ENCODE data around the gene EML4.
"Not testable (repeated sequence)": the region's sequence is repeated elsewhere in the genome, so short reads cannot be mapped to it uniquely, and the experiment has no call there.

Gene EML4

GRCh38 chr2:42130858-42131257 is 38.3 kb upstream of the EML4 start:
- H3K9me3 ChIP-seq (ENCODE audit: control insufficient read depth, low read length); H3K4me3 ChIP-seq (ENCODE audit: low read length); H3K9ac ChIP-seq (ENCODE audit: low read length); H3K36me3 ChIP-seq (ENCODE audit: control insufficient read depth, insufficient read depth, low read length); H3K27me3 ChIP-seq (ENCODE audit: control insufficient read depth, insufficient read depth, low read length): not testable (repeated sequence)
- peaks cover 50% of the 10 kb centered on the region for H3K4me1 ChIP-seq (ENCODE audit: control insufficient read depth, insufficient read depth, low read length)

- peaks cover 48% of the 10 kb centered on the region for H3K4me1 ChIP-seq (ENCODE audit: control insufficient read depth, insufficient read depth, low read length)
- H3K4me3 ChIP-seq (ENCODE audit: low read length), result no peak overlapping the region
- no peaks in the 10 kb centered on the region for H3K36me3 ChIP-seq (ENCODE audit: control insufficient read depth, insufficient read depth, low read length)
- no peaks in the 10 kb centered on the region for H3K27me3 ChIP-seq (ENCODE audit: control insufficient read depth, insufficient read depth, low read length)
- H3K9ac ChIP-seq (ENCODE audit: low read length), result no peak overlapping the region
- no peaks in the 10 kb centered on the region for H3K9me3 ChIP-seq (ENCODE audit: control insufficient read depth, low read length)
Measured at GRCh38 chr2:42132191-42132965, 36.8 kb upstream of the EML4 start.

GRCh38 chr2:42132966-42133641 is 36.0 kb upstream of the EML4 start:
- Histone ChIP-seq H3K4me1 (ENCODE audit: control insufficient read depth, insufficient read depth, low read length) (peaks cover 43% of the 10 kb centered on the region), H3K36me3 (ENCODE audit: control insufficient read depth, insufficient read depth, low read length) (no peaks in the 10 kb centered on the region), H3K9ac (ENCODE audit: low read length) (no peak overlapping the region), H3K9me3 (ENCODE audit: control insufficient read depth, low read length) (no peaks in the 10 kb centered on the region), H3K4me3 (ENCODE audit: low read length) (no peak overlapping the region), H3K27me3 (ENCODE audit: control insufficient read depth, insufficient read depth, low read length) (no peaks in the 10 kb centered on the region)

- H3K36me3 ChIP-seq (ENCODE audit: control insufficient read depth, insufficient read depth, low read length), result no peaks in the 10 kb centered on the region
- H3K27me3 ChIP-seq (ENCODE audit: control insufficient read depth, insufficient read depth, low read length), result no peaks in the 10 kb centered on the region
- peaks cover 36% of the 10 kb centered on the region for H3K4me1 ChIP-seq (ENCODE audit: control insufficient read depth, insufficient read depth, low read length)
- H3K9me3 ChIP-seq (ENCODE audit: control insufficient read depth, low read length), result no peaks in the 10 kb centered on the region
- no peak overlapping the region for H3K9ac ChIP-seq (ENCODE audit: low read length)
- no peak overlapping the region for H3K4me3 ChIP-seq (ENCODE audit: low read length)
Measured at GRCh38 chr2:42133771-42134195, 35.4 kb upstream of the EML4 start.

- peaks cover 29% of the 10 kb centered on the region for H3K4me1 ChIP-seq (ENCODE audit: control insufficient read depth, insufficient read depth, low read length)
- not testable (repeated sequence) for H3K9ac ChIP-seq (ENCODE audit: low read length); H3K27me3 ChIP-seq (ENCODE audit: control insufficient read depth, insufficient read depth, low read length)
Measured at GRCh38 chr2:42134401-42134932, 34.7 kb upstream of the EML4 start.

GRCh38 chr2:42135381-42136312 is 33.5 kb upstream of the EML4 start:
- no peaks in the 10 kb centered on the region for H3K36me3 ChIP-seq (ENCODE audit: control insufficient read depth, insufficient read depth, low read length)
- H3K4me3 ChIP-seq (ENCODE audit: low read length), result no peak overlapping the region
- no peak overlapping the region for H3K9ac ChIP-seq (ENCODE audit: low read length)
- peaks cover 28% of the 10 kb centered on the region for H3K4me1 ChIP-seq (ENCODE audit: control insufficient read depth, insufficient read depth, low read length)
- H3K9me3 ChIP-seq (ENCODE audit: control insufficient read depth, low read length), result no peaks in the 10 kb centered on the region
- H3K27me3 ChIP-seq (ENCODE audit: control insufficient read depth, insufficient read depth, low read length), result no peaks in the 10 kb centered on the region

More at GRCh38 chr2:42134401-42134932, 34.7 kb upstream of the EML4 start:
- H3K9me3 ChIP-seq (ENCODE audit: control insufficient read depth, low read length); H3K4me3 ChIP-seq (ENCODE audit: low read length); H3K36me3 ChIP-seq (ENCODE audit: control insufficient read depth, insufficient read depth, low read length): not testable (repeated sequence)

GRCh38 chr2:42136782-42137124 is 32.4 kb upstream of the EML4 start:
- H3K9me3 ChIP-seq (ENCODE audit: control insufficient read depth, low read length), result no peaks in the 10 kb centered on the region
- H3K4me1 ChIP-seq (ENCODE audit: control insufficient read depth, insufficient read depth, low read length), result peaks cover 36% of the 10 kb centered on the region
- no peaks in the 10 kb centered on the region for H3K36me3 ChIP-seq (ENCODE audit: control insufficient read depth, insufficient read depth, low read length)
- H3K9ac ChIP-seq (ENCODE audit: low read length), result no peak overlapping the region
- no peak overlapping the region for H3K4me3 ChIP-seq (ENCODE audit: low read length)
- H3K27me3 ChIP-seq (ENCODE audit: control insufficient read depth, insufficient read depth, low read length), result no peaks in the 10 kb centered on the region

GRCh38 chr2:42137125-42137841 is 31.9 kb upstream of the EML4 start:
- no peak overlapping the region for H3K9ac ChIP-seq (ENCODE audit: low read length)
- H3K36me3 ChIP-seq (ENCODE audit: control insufficient read depth, insufficient read depth, low read length), result no peaks in the 10 kb centered on the region
- peaks cover 34% of the 10 kb centered on the region for H3K4me1 ChIP-seq (ENCODE audit: control insufficient read depth, insufficient read depth, low read length)
- H3K27me3 ChIP-seq (ENCODE audit: control insufficient read depth, insufficient read depth, low read length), result no peaks in the 10 kb centered on the region
- no peaks in the 10 kb centered on the region for H3K9me3 ChIP-seq (ENCODE audit: control insufficient read depth, low read length)
- H3K4me3 ChIP-seq (ENCODE audit: low read length), result no peak overlapping the region

GRCh38 chr2:42138163-42139015 is 30.8 kb upstream of the EML4 start:
- no peak overlapping the region for H3K4me3 ChIP-seq (ENCODE audit: low read length)
- H3K4me1 ChIP-seq (ENCODE audit: control insufficient read depth, insufficient read depth, low read length), result peaks cover 23% of the 10 kb centered on the region
- no peak overlapping the region for H3K9ac ChIP-seq (ENCODE audit: low read length)

GRCh38 chr2:42139101-42139500 is 30.1 kb upstream of the EML4 start:
- H3K27me3 ChIP-seq (ENCODE audit: control insufficient read depth, insufficient read depth, low read length), result no peaks in the 10 kb centered on the region
- H3K4me1 ChIP-seq (ENCODE audit: control insufficient read depth, insufficient read depth, low read length), result peaks cover 19% of the 10 kb centered on the region
- no peak overlapping the region for H3K4me3 ChIP-seq (ENCODE audit: low read length)
- H3K36me3 ChIP-seq (ENCODE audit: control insufficient read depth, insufficient read depth, low read length), result no peaks in the 10 kb centered on the region
- no peaks in the 10 kb centered on the region for H3K9me3 ChIP-seq (ENCODE audit: control insufficient read depth, low read length)
- no peak overlapping the region for H3K9ac ChIP-seq (ENCODE audit: low read length)

More at GRCh38 chr2:42138163-42139015, 30.8 kb upstream of the EML4 start:
- H3K9me3 ChIP-seq (ENCODE audit: control insufficient read depth, low read length), result no peaks in the 10 kb centered on the region
- no peaks in the 10 kb centered on the region for H3K36me3 ChIP-seq (ENCODE audit: control insufficient read depth, insufficient read depth, low read length)
- no peaks in the 10 kb centered on the region for H3K27me3 ChIP-seq (ENCODE audit: control insufficient read depth, insufficient read depth, low read length)

- H3K36me3 ChIP-seq (ENCODE audit: control insufficient read depth, insufficient read depth, low read length), result no peaks in the 10 kb centered on the region
- no peak overlapping the region for H3K9ac ChIP-seq (ENCODE audit: low read length)
- H3K4me3 ChIP-seq (ENCODE audit: low read length), result no peak overlapping the region
- no peaks in the 10 kb centered on the region for H3K27me3 ChIP-seq (ENCODE audit: control insufficient read depth, insufficient read depth, low read length)
- no peaks in the 10 kb centered on the region for H3K9me3 ChIP-seq (ENCODE audit: control insufficient read depth, low read length)
- H3K4me1 ChIP-seq (ENCODE audit: control insufficient read depth, insufficient read depth, low read length), result peaks cover 19% of the 10 kb centered on the region
Measured at GRCh38 chr2:42140496-42140895, 28.7 kb upstream of the EML4 start.
